SU-DHL-6 (cell line): ENCODE results near the gene CDKN2B.

ENCODE experiments used
- EZH2phosphoT487 ChIP-seq: fragments of 200-600 bp; sonication (generic), shearing (Covaris generic); conservative IDR thresholded peaks from 2 replicates; pipeline ENCODE4 v1.6.1; 2018; ENCODE audit warnings: mild to moderate bottlenecking, antibody characterized with exemption, low read length, moderate library complexity, mixed read lengths
- TF ChIP-seq, protein P1 (sequence below): fragments of 200-600 bp; sonication (generic); IDR thresholded peaks from one replicate; pipeline ENCODE4 v1.5.1; 2017; ENCODE audit warnings: antibody characterized with exemption, mild to moderate bottlenecking, low read length, moderate library complexity; ENCODE audit not compliant: insufficient read depth, poor library complexity, severe bottlenecking

DNA sequence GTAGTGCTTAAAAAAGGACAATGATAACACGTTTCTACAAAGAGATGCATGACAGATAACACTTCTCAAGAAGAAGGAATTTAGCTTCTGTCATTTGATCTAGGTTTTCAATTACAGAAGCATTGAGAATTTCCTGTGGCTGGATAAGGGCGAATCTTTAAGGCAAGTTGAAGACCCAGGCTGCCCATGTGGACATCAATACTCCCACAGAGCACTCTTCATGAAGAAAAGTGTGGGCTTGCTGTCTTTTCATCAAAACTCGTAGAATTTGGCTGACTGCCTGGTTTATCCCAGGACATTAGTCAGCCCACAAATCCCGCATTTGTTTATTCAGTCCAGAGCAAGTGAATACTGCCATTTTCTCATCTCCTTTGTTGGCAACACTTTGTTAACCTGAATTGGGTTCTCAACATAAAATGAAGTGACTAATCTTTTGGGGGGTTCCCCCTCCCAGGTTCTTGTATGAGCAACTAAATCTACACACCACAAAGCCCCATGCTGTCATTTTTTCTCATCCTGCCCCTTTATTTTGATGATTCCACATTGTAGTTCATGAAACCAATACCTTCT is 43.4 kb upstream of the CDKN2B start:
- TF ChIP-seq, protein P1, sequence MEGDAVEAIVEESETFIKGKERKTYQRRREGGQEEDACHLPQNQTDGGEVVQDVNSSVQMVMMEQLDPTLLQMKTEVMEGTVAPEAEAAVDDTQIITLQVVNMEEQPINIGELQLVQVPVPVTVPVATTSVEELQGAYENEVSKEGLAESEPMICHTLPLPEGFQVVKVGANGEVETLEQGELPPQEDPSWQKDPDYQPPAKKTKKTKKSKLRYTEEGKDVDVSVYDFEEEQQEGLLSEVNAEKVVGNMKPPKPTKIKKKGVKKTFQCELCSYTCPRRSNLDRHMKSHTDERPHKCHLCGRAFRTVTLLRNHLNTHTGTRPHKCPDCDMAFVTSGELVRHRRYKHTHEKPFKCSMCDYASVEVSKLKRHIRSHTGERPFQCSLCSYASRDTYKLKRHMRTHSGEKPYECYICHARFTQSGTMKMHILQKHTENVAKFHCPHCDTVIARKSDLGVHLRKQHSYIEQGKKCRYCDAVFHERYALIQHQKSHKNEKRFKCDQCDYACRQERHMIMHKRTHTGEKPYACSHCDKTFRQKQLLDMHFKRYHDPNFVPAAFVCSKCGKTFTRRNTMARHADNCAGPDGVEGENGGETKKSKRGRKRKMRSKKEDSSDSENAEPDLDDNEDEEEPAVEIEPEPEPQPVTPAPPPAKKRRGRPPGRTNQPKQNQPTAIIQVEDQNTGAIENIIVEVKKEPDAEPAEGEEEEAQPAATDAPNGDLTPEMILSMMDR = no peak
- no peak for TF ChIP-seq EZH2phosphoT487
